Left renal pelvis (tissue), 4 donors: ENCODE data around the gene AZIN2. TPM values are rescaled to one million over a fixed set of nuclear protein-coding genes. Genes with fewer than 3 reads are reported as not detected.
"Not testable (repeated sequence)": the region's sequence is repeated elsewhere in the genome, so short reads cannot be mapped to it uniquely, and the experiment has no call there.

Experiments
- DNase-seq, 4 donors: peaks; one replicate each; pipeline ENCODE4 v3.0.0-alpha.2; 2013; ENCODE audit warnings: low read depth in 4 of 4, low spot score in 3 of 4
- polyA plus RNA-seq, 4 donors: library from polyadenylated mRNA; unstranded; fragments of 120-200 nt; gene quantifications; one replicate each; pipeline ENCODE4 v1.2.1, GENCODE V29; 2013; ENCODE audit not compliant: insufficient read length in 4 of 4

AZIN2 gene
- polyA plus RNA-seq, 4 donors, result 5.9 to 9.4 (median 7.8) TPM

DNA sequence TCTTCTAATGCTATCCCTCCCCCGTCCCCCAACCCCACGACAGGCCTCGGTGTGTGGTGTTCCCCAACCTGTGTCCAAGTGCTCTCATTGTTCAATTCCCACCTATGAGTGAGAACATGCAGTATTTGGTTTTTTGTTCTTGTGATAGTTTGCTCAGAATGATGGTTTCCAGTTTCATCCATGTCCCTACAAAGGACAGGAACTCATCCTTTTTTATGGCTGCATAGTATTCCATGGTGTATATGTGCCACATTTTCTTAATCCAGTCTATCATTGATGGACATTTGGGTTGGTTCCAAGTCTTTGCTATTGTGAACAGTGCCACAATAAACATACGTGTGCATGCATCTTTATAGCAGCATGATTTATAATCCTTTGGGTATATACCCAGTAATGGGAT lies 43.7 kb downstream of the AZIN2 start:
- DNase-seq, result not testable (repeated sequence)

DNA sequence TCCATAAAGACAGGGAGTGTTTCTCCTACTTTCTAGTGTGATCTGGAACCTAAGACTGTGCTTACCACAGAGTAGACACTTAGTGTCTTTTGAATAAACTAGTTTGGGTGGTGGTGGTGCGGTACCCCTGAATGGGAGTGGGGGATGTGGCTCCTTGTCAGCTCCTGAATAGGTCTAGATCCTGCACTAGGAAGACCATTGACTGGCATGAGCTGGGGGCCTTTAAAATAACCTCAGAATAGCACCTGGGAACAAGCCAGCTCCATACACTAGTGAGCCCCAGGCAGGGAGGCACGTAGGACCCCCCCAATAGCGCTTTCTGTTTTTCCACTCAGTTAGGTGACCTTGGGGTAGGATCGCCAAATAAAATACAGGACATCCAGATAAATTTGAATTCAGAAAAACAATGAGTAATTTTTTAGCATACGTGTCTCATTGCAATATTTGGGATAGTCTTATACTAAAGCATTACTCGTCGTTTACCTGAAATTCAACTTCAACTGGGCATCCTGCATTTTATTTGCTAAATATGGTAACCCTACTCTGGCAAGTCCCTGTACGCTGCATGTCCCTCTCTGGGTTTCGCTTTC lies 45.6 kb downstream of the AZIN2 start:
- no peak for DNase-seq

DNA sequence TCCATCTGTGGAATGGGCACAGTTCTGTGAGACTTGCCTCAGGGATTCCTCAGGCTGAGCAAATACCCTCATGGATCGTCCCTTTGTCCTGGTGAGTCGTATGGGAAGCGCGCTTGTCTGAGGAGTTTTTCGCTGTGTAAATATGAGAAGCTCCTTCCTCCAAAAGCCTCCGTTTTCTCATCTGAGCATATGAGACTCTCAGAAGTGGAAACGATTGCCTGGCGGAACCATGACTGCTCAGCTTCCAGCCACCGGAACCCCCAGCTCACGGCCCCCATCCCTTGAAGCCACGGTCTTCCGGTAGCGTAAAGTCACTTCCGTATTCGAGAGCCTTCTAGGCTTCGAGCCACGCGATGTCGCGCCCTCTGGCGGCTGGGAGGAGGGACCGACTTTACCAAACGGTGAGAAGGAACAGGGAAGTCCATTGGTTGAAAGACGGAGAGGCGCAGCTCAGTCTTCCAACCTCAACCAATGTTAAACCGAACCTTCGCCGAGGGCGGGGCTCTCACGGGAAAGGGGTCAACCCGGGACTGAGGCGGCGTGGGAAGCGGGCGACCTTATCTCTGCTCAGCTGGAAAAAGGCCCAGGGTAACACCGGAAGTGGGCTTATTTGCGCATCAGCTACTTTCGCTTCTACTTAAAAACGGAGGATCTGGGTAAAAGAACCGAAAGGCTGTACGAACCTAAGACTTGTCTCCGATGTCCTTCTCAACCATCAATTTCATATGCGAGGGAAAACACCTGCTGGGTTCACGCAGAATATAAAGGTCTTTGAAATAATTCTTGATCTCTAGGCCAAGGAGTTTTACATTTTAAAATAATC lies 46.3 kb downstream of the AZIN2 start:
- peak; percentile 98 to 100 (median 98) for DNase-seq

GRCh38 chr1:33128781-33129180 lies 47.8 kb downstream of the AZIN2 start:
- no peak for DNase-seq

DNA sequence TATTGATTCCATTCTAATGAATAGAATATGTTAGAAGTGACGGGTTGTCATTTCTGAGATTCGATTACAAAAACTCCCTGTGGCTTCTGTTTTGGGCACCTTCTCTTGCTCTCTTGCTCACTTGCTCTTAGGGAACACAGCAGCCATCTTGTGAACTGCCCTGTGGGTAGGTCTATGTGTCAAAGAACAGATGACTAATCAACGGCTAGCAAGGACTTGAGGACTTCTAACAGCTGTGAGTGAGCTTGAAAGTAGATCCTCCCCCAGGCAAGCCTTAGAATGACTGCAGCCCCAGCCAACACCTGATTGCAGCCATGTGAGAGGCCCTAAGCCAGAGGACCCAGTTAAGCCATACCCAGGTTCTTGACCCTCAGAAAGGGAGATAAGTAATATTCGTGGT lies 49.3 kb downstream of the AZIN2 start:
- DNase-seq, result no peak

- no peak for DNase-seq
Observed at GRCh38 chr1:33131191-33131590, 50.2 kb downstream of the AZIN2 start.

- DNase-seq, result no peak
Observed at GRCh38 chr1:33132549-33132948, 51.6 kb downstream of the AZIN2 start.

DNA sequence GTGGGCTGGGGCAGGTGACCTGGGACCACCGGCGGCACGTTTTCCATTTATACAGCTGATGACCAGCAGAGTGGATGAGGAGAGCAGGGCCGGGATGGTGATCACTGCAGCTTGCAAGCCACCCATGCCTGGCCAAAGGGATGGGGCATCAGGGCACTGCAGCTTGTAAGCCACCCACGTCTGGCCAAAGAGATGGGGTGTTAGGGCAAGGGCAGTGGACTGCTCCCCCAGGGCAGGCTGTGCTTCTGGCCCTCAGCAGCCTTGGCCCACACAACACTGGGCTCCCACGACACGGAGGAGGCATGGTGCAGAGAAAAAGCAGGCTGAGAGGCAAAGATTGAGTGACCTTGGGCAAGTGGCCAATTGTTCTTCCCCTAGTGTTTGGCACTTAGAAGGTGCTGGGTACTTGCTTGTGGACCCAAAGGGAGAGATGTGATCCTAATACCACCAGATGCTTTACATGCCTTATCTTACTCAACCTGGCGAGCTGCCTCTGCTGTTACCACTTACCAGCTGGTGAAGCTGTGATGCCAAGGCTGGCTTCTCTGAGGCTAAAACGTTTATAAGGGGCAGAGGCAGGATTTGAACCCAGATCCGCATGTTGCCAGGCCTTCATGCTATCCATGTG lies 52.6 kb downstream of the AZIN2 start:
- DNase-seq, result no peak

GRCh38 chr1:33136041-33136440 lies 55.1 kb downstream of the AZIN2 start:
- not testable (repeated sequence) for DNase-seq

DNA sequence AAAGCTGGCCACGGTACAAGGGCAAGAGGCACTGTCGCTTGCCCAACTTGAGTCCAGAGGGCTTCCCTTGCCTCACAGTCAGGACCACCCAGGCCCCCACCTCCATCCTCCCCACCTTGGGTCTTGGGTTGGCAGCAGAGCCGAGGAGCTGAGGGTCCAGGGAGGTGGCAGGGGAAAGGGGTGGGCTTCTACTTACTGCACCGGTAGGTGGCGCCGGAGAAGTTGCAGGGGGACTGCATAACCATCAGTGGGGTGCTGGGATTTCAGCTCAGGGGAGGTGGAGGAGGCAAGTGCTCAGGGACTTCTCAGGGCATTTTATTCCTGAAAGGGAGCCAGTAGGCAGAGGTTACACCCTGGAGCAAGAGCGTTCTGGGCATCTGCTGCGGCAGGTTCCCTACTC lies 56.8 kb downstream of the AZIN2 start:
- no peak for DNase-seq

DNA sequence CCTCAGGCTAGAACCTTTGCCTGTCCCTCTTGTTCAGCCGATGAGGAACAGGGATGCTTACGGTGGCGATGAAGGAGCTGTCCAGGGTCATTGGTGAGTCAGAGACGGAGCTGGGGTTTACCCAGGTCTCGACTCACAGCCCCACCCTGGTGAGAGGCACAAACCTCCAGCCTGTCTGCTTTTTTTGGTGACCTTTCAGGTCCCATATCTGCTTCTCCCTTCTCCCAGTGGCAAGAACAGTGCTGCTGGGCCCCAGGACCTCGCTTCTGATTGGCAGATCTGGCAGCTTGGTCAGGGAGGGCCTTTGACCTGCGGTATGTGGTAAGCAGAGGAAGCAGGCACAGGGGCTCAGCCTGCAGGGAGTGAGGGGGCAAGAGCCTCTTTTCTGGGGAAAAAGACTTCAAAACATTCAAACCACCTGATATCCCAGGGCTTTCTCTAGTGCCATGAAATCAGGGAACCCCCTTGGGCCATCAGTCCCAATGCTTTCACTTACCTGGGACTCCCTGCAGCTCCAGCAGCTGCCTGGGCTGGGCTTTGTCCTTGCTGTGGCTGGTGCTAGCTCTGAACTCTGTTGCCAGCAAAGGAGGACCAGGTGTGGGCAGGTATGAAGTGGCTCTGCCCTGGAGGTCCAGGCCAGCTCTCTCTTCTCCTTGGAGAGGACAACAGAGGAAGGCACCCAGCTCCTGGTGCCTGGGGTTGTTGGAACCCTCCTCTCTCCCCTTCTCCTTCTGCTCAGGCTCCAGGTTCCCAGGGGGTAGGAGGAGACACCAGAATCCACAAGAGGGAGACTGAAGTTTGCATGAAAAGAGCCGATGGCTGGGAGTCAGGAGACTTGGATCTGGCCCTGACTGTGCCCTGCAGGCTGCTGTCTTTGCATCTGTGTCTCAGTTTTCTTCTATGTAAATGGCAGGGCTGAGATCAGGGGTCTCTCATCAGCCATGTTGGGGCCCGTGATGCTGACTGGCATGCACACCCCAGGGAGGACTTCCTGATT lies 59.5 kb downstream of the AZIN2 start:
- no peak for DNase-seq

DNA sequence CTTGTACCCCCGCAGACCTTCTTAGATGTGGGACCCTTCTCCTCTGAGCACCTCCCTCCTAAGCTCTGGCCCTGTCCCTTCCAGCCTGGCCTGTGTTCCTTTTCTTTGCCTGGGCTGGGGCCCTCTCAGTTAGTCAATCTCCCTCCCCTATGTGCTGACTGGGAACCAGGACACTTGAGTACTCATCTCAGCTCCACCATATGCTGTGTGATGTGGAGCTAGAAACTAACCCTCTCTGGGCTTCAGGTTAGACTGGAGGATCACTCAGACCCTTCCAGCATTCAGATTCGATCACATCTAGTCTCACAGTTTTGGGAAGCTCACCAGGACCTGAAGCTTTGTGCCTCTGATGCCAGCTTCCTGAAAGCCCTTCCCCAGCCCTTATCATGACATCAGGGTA lies 60.3 kb downstream of the AZIN2 start:
- DNase-seq, result no peak

DNA sequence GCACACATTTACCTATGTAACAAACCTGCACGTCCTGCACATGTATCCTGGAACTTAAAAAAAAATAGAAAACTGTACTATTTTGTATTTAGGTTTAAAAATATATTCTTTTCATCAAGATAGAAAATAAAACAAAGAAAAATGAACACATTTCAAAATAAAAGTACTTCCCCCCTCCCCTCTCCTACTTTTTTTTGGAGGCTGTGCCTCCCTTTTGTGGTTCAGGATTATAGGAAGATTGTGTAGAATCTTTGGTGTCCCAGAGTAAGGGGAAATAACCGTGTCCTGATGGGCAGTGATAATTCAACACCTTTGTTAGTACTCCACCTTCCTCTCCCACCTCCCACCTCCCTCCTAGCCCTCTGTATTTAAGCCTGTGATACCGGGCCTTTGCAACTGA lies 60.8 kb downstream of the AZIN2 start:
- no peak for DNase-seq

- no peak for DNase-seq
Observed at GRCh38 chr1:33142483-33143064, 61.6 kb downstream of the AZIN2 start.

- DNase-seq, result no peak
Observed at GRCh38 chr1:33143176-33143575, 62.2 kb downstream of the AZIN2 start.

GRCh38 chr1:33143698-33144097 lies 62.7 kb downstream of the AZIN2 start:
- DNase-seq, result no peak

DNA sequence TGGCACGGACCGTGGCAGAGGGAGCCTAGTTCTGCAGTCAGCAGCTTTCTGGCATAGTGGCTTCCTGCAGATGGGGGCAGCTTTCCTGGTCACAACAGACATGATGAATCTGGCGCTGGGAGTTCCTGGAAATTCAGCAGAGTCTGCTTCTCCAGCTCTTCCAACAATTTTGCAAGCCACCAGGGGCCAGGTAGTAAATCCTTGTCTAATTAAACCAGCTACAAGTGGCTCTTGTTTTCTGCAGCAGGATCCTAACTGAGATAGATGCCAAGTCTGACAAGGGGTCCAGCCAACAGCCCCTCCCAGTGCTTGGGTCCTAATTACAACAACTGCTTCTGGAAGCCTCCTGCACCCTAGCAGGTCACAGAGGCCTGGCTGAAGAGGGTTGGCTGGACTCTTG lies 65.0 kb downstream of the AZIN2 start:
- no peak for DNase-seq

DNA sequence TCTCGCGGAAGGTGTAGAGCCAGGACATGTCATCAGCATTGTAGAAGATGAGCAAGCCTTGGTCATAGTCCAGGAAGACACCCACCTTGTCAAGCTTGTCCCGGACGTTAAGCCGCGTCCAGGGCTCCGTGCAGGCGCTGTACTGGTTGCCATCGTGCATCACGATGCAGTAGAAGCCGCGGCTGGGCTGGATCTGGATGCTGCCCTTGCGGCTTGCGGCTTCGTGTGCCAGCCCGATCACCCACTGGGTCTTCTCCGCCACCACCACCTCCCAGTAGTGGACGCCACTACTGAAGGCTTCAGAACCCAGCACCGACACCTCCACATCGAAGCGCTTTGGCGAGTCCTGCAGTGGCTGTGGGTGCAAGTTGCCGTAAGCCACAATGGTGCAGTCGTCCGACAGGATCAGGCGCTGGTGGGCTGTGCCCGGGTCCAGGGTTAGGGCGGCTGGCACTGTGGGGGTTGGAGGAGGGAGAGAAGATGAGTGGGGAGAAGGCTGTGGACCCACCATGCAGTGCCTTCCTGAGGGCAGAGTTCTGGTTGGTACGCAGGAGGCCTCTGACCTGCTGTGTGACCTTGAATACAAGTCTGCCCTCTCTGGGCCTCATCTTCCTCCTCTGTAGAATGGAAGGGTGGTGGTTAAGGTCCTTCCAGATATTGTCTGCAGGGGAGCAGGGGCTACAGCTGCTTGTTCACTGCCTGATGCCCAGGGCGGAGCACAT lies 66.5 kb downstream of the AZIN2 start:
- DNase-seq, result no peak

- no peak for DNase-seq
Observed at GRCh38 chr1:33147997-33148314, 67.0 kb downstream of the AZIN2 start.

DNA sequence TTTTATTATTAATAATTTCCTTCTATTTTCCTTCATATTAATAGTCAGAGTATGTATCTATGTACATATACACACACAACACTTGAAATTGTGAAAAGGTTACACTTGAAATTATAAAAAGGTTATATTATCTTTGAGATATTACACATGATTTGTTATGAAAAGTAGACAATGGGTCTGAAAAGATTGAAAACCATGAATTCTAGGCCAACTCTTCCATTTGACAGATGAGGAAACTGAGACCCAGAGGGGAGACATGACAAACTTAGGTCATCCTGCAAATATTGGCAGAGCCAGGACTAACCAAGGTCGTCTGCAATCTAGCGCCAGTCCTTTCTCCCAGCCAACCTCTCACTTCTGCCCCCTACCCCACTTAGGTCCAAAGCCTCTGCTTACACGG lies 67.7 kb downstream of the AZIN2 start:
- no peak for DNase-seq
